ENCODE results near the gene DBF4.
"Not testable (repeated sequence)": the region's sequence is repeated elsewhere in the genome, so short reads cannot be mapped to it uniquely, and the experiment has no call there.

The DBF4 gene

DNA sequence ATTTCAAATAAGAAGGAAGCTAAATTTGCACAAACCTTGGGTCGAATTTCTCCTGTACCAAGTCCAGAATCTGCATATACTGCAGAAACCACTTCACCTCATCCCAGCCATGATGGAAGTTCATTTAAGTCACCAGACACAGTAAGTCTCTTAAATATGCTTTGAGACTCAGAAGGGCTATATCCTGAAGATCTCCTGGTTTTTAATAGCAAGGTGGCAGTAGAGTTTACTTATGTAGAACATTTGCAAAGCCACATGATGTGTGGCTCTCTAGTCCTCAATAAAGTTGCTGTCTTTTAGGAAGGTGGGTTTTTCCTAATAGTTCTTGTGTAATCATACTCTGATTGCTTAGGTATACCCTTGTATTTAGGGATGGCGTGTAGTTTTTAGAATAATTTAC, 8.7 kb downstream of the DBF4 start:
- Histone ChIP-seq H3K4me3 (ENCODE audit: low read length in 2 of 2) (no peak overlapping the region), H3K4me1 (ENCODE audit: control insufficient read depth, insufficient read depth, low read length) (no peaks in the 10 kb centered on the region), H3K27me3 (ENCODE audit: control insufficient read depth in 1 of 2, insufficient read depth in 2 of 2, low read length in 2 of 2) (no peaks in the 10 kb centered on the region), H3K27ac (ENCODE audit: low read length) (no peak overlapping the region), H3K9ac (ENCODE audit: low read length in 2 of 2) (no peak overlapping the region), H3K36me3 (ENCODE audit: control insufficient read depth in 2 of 2, insufficient read depth in 2 of 2, low read length in 2 of 2) (no peaks in the 10 kb centered on the region), H3K9me3 (ENCODE audit: control insufficient read depth in 2 of 2, low read length in 2 of 2) (no peaks in the 10 kb centered on the region)

DNA sequence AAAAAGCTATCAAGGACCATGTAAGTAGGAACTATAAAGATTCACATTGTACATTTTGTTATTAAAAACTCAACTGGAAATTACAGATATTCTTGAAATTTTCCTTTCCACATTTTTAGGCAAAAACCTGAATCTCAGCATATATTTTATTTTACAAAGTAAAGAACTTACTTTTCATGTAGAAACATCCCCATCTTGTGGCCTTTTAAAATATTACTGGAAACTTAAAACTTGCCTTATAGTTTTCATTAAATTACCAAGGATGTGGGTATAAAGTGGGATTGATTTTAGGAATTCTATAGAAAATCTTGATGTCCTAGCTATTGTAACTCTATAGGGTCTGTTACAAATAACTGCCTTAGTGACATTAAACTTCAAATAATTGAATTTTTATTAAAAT, 10.6 kb downstream of the DBF4 start:
- Histone ChIP-seq H3K27me3 (ENCODE audit: control insufficient read depth in 1 of 2, insufficient read depth in 2 of 2, low read length in 2 of 2) (no peaks in the 10 kb centered on the region), H3K4me3 (ENCODE audit: low read length in 2 of 2) (no peak overlapping the region), H3K9me3 (ENCODE audit: control insufficient read depth in 2 of 2, low read length in 2 of 2) (no peaks in the 10 kb centered on the region), H3K4me1 (ENCODE audit: control insufficient read depth, insufficient read depth, low read length) (no peaks in the 10 kb centered on the region), H3K9ac (ENCODE audit: low read length in 2 of 2) (no peak overlapping the region), H3K27ac (ENCODE audit: low read length) (no peak overlapping the region), H3K36me3 (ENCODE audit: control insufficient read depth in 2 of 2, insufficient read depth in 2 of 2, low read length in 2 of 2) (no peaks in the 10 kb centered on the region)

DNA sequence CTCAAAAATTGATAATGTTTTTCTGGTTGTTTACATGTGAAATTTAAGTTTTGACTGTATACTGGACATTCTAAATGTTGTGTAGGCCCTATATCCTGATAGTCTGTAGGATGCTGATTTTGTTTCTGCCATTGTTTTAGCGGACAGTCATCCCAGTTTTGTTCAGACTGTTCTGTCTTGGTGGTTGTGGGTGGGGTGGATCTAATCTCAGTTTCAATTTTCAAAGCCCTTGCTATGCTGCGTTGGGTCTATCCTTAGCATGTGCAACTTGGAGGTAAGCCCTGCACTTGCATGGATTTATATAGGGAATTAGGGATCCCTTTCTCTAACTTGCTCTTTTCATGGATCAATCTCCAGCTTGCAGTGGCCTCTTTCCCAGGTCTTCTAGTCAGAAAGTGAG, 19.1 kb downstream of the DBF4 start:
- no peak overlapping the region for H3K9ac ChIP-seq (ENCODE audit: low read length in 2 of 2)
- H3K36me3 ChIP-seq (ENCODE audit: control insufficient read depth in 2 of 2, insufficient read depth in 2 of 2, low read length in 2 of 2): peaks cover 0 to 3% of the 10 kb centered on the region in 2 donors
- no peaks in the 10 kb centered on the region for H3K27me3 ChIP-seq (ENCODE audit: control insufficient read depth in 1 of 2, insufficient read depth in 2 of 2, low read length in 2 of 2)
- H3K4me1 ChIP-seq (ENCODE audit: control insufficient read depth, insufficient read depth, low read length): no peaks in the 10 kb centered on the region
- H3K4me3 ChIP-seq (ENCODE audit: low read length in 2 of 2): no peak overlapping the region
- H3K9me3 ChIP-seq (ENCODE audit: control insufficient read depth in 2 of 2, low read length in 2 of 2): no peaks in the 10 kb centered on the region
- no peak overlapping the region for H3K27ac ChIP-seq (ENCODE audit: low read length)

DNA sequence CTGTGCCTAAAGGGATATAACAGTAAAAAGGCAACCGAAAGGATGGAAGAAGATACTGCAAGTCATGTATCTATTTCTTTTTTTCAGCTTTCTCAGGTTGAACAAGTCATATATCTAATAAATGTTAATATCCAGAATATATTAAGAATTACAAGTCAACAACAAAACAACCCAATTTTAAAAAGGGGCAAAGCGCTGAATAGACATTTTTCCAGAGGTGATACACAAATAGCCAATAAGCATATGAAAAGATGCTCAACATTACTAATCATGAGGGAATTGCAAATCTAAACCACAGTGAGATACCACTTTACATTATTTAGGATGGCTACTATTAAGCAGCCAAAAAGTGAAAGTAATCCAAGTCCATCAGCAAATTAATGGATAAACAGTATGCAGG, 23.0 kb downstream of the DBF4 start:
- Histone ChIP-seq H3K4me3 (ENCODE audit: low read length in 2 of 2) (no peak overlapping the region), H3K27me3 (ENCODE audit: control insufficient read depth in 1 of 2, insufficient read depth in 2 of 2, low read length in 2 of 2) (no peaks in the 10 kb centered on the region), H3K36me3 (ENCODE audit: control insufficient read depth in 2 of 2, insufficient read depth in 2 of 2, low read length in 2 of 2) (peaks cover 0 to 3% of the 10 kb centered on the region in 2 donors), H3K27ac (ENCODE audit: low read length) (no peak overlapping the region), H3K9me3 (ENCODE audit: control insufficient read depth in 2 of 2, low read length in 2 of 2) (no peaks in the 10 kb centered on the region), H3K4me1 (ENCODE audit: control insufficient read depth, insufficient read depth, low read length) (no peaks in the 10 kb centered on the region), H3K9ac (ENCODE audit: low read length in 2 of 2) (no peak overlapping the region)

DNA sequence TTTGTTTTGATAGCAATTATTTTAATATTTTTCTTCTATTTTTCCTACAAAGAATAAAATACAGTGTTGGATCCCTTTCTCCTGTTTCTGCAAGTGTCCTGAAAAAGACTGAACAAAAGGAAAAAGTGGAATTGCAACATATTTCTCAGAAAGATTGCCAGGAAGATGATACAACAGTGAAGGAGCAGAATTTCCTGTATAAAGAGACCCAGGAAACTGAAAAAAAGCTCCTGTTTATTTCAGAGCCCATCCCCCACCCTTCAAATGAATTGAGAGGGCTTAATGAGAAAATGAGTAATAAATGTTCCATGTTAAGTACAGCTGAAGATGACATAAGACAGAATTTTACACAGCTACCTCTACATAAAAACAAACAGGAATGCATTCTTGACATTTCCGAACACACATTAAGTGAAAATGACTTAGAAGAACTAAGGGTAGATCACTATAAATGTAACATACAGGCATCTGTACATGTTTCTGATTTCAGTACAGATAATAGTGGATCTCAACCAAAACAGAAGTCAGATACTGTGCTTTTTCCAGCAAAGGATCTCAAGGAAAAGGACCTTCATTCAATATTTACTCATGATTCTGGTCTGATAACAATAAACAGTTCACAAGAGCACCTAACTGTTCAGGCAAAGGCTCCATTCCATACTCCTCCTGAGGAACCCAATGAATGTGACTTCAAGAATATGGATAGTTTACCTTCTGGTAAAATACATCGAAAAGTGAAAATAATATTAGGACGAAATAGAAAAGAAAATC, 31.0 kb downstream of the DBF4 start:
- not testable (repeated sequence) for H3K27ac ChIP-seq (ENCODE audit: low read length)

DNA sequence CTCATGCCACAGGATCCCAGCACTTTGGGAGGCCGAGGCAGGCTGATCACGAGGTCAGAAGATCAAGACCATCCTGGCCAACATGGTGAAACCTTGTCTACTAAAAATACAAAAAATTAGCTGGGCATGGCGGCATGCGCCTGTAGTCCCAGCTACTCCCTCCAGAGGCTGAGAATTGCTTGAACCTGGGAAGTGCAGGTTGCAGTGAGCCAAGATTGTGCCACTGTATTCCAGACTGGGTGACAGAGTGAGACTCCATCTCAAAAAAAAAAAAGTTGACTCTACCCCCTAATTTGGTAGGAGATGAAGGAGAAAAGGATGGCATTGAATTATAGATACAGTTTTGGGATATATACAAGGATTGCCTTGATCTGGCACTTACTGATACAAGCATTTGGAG, 32.5 kb downstream of the DBF4 start:
- H3K27ac ChIP-seq (ENCODE audit: low read length); H3K36me3 ChIP-seq (ENCODE audit: control insufficient read depth in 2 of 2, insufficient read depth in 2 of 2, low read length in 2 of 2); H3K4me3 ChIP-seq (ENCODE audit: low read length in 2 of 2); H3K27me3 ChIP-seq (ENCODE audit: control insufficient read depth in 1 of 2, insufficient read depth in 2 of 2, low read length in 2 of 2); H3K9me3 ChIP-seq (ENCODE audit: control insufficient read depth in 2 of 2, low read length in 2 of 2); H3K4me1 ChIP-seq (ENCODE audit: control insufficient read depth, insufficient read depth, low read length); H3K9ac ChIP-seq (ENCODE audit: low read length in 2 of 2): not testable (repeated sequence)

More for the DNA sequence above, 31.0 kb downstream of the DBF4 start:
- not testable (repeated sequence) for H3K4me3 ChIP-seq (ENCODE audit: low read length in 2 of 2); H3K9ac ChIP-seq (ENCODE audit: low read length in 2 of 2); H3K36me3 ChIP-seq (ENCODE audit: control insufficient read depth in 2 of 2, insufficient read depth in 2 of 2, low read length in 2 of 2); H3K9me3 ChIP-seq (ENCODE audit: control insufficient read depth in 2 of 2, low read length in 2 of 2); H3K27me3 ChIP-seq (ENCODE audit: control insufficient read depth in 1 of 2, insufficient read depth in 2 of 2, low read length in 2 of 2); H3K4me1 ChIP-seq (ENCODE audit: control insufficient read depth, insufficient read depth, low read length)

DNA sequence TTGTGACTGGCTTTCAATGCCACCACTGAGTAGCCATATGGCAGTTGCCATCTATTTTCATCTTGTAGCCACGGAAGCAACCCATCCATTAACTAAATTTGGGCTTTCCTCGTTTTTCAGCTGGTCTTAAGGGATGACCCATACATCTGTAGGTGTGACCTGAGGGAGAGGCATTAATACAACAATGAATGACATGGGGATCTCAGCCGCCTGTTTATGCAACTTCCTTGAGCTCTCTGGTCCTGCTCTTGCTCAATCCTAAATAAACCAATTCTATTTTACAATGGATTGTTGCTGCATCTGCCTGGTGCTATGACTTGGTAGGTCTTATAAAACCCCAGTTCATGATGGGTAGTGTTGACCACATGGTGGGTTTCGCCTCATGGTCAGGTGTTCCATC, 35.8 kb downstream of the DBF4 start:
- Histone ChIP-seq H3K36me3 (ENCODE audit: control insufficient read depth in 2 of 2, insufficient read depth in 2 of 2, low read length in 2 of 2) (no peaks in the 10 kb centered on the region), H3K27me3 (ENCODE audit: control insufficient read depth in 1 of 2, insufficient read depth in 2 of 2, low read length in 2 of 2) (no peaks in the 10 kb centered on the region), H3K4me3 (ENCODE audit: low read length in 2 of 2) (no peak overlapping the region), H3K27ac (ENCODE audit: low read length) (no peak overlapping the region), H3K9ac (ENCODE audit: low read length in 2 of 2) (no peak overlapping the region), H3K4me1 (ENCODE audit: control insufficient read depth, insufficient read depth, low read length) (no peaks in the 10 kb centered on the region), H3K9me3 (ENCODE audit: control insufficient read depth in 2 of 2, low read length in 2 of 2) (no peaks in the 10 kb centered on the region)

DNA sequence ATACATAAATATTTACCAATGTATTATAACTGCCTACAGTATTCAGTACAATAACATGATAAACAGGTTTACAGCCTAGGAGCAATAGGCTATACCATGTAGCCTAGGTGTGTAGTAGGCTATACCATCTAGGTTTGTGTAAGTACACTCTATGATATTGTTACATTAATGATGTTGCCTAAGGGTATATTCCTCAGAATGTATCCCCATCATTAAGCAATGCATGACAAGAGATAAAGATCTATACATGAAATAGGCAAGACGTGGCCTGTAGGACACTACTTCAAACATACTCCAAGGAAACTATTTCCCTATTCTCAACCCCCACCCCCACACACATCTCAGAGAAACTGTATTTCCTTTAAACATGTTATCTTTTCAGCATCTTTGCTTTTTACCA, 42.4 kb downstream of the DBF4 start:
- Histone ChIP-seq H3K27me3 (ENCODE audit: control insufficient read depth in 1 of 2, insufficient read depth in 2 of 2, low read length in 2 of 2) (no peaks in the 10 kb centered on the region), H3K36me3 (ENCODE audit: control insufficient read depth in 2 of 2, insufficient read depth in 2 of 2, low read length in 2 of 2) (no peaks in the 10 kb centered on the region), H3K4me3 (ENCODE audit: low read length in 2 of 2) (no peak overlapping the region), H3K9ac (ENCODE audit: low read length in 2 of 2) (no peak overlapping the region), H3K9me3 (ENCODE audit: control insufficient read depth in 2 of 2, low read length in 2 of 2) (no peaks in the 10 kb centered on the region), H3K27ac (ENCODE audit: low read length) (no peak overlapping the region), H3K4me1 (ENCODE audit: control insufficient read depth, insufficient read depth, low read length) (no peaks in the 10 kb centered on the region)

DNA sequence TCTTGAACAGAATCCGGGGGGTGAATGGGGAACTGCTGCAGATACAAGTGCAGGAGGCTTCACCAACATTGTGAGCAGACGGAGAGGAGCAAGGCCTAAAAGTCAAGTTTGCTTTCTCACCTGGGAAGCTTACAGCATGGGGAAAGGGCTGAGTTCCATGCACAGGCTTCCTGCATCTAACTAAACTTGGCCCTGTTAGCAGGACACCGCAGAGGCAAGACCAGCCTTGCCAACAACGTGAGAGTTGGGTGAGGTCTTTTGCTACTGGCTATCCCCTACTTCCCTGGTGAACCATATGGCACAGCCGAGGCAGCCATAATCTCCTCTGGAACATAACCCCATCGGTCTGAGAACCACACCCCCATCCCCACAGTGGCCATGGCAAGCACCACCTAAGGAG, 43.6 kb downstream of the DBF4 start:
- Histone ChIP-seq H3K4me1 (ENCODE audit: control insufficient read depth, insufficient read depth, low read length) (no peaks in the 10 kb centered on the region), H3K9ac (ENCODE audit: low read length in 2 of 2) (no peak overlapping the region), H3K9me3 (ENCODE audit: control insufficient read depth in 2 of 2, low read length in 2 of 2) (no peaks in the 10 kb centered on the region), H3K4me3 (ENCODE audit: low read length in 2 of 2) (no peak overlapping the region), H3K27me3 (ENCODE audit: control insufficient read depth in 1 of 2, insufficient read depth in 2 of 2, low read length in 2 of 2) (no peaks in the 10 kb centered on the region), H3K27ac (ENCODE audit: low read length) (no peak overlapping the region), H3K36me3 (ENCODE audit: control insufficient read depth in 2 of 2, insufficient read depth in 2 of 2, low read length in 2 of 2) (no peaks in the 10 kb centered on the region)

DNA sequence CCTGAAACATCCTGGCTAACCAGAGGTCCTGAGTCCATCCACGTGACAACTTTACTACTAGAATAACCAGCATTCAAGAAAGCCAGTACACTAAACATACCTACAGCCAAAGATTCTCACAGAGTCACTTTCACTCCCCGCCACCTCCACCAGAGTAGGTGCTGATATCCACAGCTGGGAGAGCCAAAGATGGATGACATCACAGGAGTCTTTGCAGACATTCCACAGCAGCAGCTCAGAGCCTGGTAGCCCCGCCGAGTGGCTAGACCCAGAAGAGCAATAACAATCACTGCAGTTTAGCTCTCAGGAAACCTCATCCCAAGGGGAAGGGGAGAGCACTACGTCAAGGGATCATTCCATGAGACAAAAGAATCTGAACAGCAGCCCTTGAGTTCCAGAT, 44.3 kb downstream of the DBF4 start:
- H3K9me3 ChIP-seq (ENCODE audit: control insufficient read depth in 2 of 2, low read length in 2 of 2): no peaks in the 10 kb centered on the region
- H3K36me3 ChIP-seq (ENCODE audit: control insufficient read depth in 2 of 2, insufficient read depth in 2 of 2, low read length in 2 of 2): no peaks in the 10 kb centered on the region
- H3K27ac ChIP-seq (ENCODE audit: low read length): no peak overlapping the region
- H3K4me3 ChIP-seq (ENCODE audit: low read length in 2 of 2): no peak overlapping the region
- H3K4me1 ChIP-seq (ENCODE audit: control insufficient read depth, insufficient read depth, low read length): no peaks in the 10 kb centered on the region
- H3K27me3 ChIP-seq (ENCODE audit: control insufficient read depth in 1 of 2, insufficient read depth in 2 of 2, low read length in 2 of 2): no peaks in the 10 kb centered on the region
- H3K9ac ChIP-seq (ENCODE audit: low read length in 2 of 2): no peak overlapping the region

DNA sequence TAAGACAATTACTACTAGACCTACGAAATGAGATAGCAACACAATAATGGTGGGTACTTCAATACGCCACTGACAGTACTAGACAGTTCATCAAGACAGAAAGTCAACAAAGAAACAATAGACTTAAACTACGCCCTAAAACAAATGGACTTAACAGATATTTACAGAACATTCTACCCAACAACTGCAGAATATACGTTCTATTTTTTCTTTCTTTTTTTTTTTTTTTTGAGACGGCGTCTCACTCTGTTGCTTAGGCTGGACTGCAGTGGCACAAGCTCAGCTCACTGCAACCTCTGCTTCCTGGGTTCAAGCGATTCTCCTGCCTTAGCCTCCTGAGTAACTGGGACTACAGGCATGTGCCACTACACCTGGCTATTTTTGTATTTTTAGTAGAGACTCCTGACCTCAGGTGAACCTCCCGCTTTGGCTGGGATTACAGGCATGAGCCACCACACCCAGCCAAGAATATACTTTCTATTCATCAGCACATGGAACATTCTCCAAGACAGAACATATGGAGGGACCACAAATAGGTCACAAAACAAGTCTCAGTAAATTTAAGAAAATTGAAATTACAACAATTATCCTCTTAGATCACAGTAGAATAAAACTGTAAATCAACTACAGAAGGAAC, 46.6 kb downstream of the DBF4 start:
- not testable (repeated sequence) for H3K36me3 ChIP-seq (ENCODE audit: control insufficient read depth in 2 of 2, insufficient read depth in 2 of 2, low read length in 2 of 2); H3K9me3 ChIP-seq (ENCODE audit: control insufficient read depth in 2 of 2, low read length in 2 of 2); H3K27me3 ChIP-seq (ENCODE audit: control insufficient read depth in 1 of 2, insufficient read depth in 2 of 2, low read length in 2 of 2); H3K4me3 ChIP-seq (ENCODE audit: low read length in 2 of 2); H3K27ac ChIP-seq (ENCODE audit: low read length); H3K9ac ChIP-seq (ENCODE audit: low read length in 2 of 2); H3K4me1 ChIP-seq (ENCODE audit: control insufficient read depth, insufficient read depth, low read length)

Measured in stomach smooth muscle (tissue), 2 donors.